ENCODE results near the gene ADNP2.

DNA sequence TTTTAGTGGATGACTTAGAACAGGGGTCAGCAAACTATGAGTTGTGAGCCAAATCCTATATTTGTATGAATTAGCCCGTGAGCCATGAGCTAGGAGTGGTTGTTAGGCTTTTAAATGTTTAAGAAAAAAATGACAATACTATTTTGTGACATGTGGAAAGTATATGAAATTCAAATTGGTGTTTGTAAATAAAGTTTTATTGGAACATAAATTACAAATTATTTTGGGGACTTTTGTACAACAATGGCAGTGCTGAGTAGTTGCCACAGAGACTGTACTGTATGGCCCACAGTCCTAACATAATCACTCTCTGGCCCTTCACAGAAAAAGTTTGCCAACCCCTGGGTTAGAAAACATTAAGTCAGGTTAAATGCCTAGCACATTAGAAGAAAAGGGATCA, 26.1 kb downstream of the ADNP2 start:
- TF ChIP-seq POLR2A (IDR thresholded peaks at IDR 0.05; ENCODE audit: low read length) (no peak), GATA1 (IDR thresholded peaks at IDR 0.05; ENCODE audit: low read depth, low read length) (no peak)

All from erythroblast (primary cell).